HG02759 (cell line): ENCODE data around the gene GK2.

Experiments used
- ATAC-seq: cut with Tn5 transposase; IDR thresholded peaks from one replicate; pipeline ENCODE4 v1.9.1; 2021; ENCODE audit warnings: mild to moderate bottlenecking, moderate library complexity; ENCODE audit not compliant: unreplicated experiment

GK2 gene

DNA sequence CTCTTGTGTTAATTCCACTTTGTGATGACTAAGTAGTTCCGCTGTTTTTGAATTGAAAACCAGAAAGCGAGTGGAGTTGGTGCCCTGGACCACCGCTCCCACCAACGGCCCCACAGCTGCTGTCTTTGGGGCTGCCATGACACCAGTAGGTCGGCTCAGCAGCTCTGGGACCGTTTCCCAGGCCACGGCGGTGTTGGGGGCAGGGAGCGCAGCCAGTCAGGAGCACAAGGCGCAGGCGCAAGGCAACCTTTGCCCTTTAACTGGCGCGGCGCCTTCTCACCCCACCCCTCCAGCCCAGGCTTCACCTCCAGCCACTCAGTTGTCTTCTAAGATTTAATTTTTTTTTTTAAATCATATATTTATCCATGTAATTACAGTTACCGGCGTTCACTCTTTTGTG, at the start of gene GK2:
GK2 (minus strand) TSS at position 166 of the 400 bp plus-strand sequence; CDS start at position 138, 28 bp downstream.
- ATAC-seq = no peak

DNA sequence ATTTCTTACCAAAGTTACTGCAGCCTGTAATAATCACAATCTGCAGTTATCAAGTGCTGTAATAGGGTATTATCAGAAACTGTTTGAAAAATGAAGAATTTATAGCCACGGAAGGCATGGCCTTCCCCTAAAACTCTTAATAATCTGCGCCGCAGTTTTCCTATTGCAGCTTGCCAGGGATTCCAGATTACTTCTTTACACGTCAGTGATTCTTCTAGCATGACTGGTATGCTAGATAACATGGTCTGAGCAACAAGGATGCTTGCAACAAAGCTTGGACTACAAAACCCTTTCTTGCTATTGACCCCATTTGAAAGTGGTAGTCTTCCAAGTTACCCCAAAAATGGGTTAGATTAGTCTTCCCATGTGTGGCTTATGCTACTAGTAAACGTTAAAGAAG, 47.2 kb upstream of the GK2 start:
- ATAC-seq = no peak

DNA sequence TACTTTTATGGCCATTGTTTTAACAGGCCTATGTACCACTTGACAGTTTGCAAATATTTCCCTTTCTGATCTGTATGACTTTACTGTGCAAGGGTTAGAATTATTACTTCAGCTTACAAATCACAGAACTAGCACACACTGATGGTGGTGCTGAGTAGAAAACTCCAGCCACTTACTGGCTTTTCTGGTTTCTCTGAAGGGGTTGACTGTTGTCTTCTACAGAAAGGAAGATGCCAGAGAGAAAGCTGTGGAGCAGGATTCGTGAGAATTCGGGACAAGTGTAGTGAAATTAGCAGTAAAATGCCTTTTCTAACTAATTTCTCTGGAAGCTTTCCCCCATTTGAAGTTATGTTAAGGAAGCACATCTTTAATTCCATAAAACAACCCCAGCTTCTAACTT, 46.6 kb upstream of the GK2 start:
- no peak for ATAC-seq

DNA sequence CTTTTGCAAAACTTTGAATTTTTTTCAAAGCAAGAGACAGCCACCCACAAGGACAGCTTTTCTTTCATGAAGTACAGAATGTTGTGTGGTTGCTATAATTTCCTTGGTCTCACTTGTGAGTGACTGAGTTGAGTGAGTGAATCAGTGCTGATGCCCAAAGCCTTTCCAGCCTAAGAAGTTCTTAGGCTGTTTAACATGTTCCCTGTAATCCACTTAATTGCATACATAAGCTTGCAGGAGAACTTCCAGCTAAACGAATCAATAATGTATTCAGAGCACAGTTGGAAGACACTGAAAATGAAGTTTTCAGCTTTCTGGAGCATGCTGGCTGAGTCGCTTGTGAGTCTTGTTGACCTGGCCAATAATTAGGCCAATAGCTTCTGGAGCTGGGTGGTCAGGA, 42.0 kb upstream of the GK2 start:
- no peak for ATAC-seq

DNA sequence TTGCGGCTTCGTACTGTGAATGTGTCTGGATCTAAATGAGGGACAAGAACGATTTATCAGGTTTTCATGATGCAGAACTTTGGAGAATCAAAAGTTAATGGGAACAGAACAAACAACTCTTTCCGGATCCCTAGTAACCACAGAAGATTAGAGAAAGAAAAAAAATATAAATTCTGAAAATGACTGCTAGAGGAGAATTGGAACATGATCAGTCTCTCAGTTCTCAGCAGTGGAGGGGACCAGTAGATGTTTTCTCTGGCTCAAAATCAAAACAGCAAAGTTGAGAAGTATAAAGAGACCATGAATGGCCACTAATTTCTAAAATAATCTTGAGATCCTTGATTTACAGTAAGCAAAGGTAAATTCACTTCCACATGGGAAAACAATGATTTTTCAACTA, 38.1 kb upstream of the GK2 start:
- ATAC-seq = no peak

DNA sequence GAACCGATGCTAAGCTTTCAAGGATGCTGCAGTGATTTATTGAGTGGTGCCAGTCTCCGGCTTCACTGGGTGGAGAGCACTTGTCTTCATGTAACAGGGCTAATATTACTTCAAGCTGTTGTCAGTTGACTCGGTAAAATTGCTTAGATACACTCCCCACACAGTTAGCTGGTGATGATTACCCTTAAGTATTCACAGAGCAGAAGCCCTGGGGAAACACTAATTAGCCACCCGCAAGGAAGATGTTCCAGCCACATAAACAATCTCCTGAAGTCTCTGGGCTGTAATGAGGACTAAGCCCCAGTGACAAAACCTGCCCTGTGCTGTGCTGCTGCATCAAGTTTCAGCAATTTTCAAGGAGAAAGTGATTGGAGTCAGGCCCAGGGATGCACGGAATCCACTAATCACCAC, 37.3 kb upstream of the GK2 start:
- no peak for ATAC-seq

DNA sequence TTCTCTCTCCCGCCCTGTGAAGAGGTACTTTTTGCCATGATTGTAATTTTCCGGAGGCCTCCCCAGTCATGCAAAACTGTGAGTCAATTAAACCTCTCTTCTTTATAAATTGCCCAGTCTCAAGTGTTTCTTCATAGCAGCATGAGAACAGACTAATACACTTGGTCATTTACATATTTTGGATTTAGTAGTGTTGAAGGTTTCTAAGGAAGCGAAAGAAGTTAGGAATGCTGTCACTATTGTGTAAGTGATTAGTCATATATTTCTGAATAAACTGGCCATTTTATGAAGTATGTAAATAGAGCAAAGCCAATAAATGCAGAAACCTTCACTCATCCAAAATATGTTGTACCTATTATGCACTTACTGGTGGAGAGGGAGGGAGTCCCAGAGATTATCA, 34.4 kb upstream of the GK2 start:
- ATAC-seq = no peak

DNA sequence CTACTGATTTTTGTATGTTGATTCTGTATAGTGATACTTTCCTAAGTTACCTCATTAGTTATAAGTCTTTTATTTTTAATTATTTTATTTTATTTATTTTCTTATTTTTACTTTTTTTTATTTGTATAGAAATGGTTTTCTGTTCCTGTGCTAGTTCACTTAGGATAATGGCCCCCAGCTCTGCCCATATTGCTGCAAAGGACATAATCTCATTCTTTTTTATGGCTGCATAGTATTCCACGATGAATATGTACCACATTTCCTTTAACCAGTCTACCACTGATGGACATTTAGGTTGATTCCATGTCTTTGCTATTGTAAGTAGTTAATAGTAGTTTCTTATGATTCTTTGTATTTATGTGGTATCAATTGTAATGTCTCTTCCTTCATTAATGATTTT, 31.5 kb upstream of the GK2 start:
- ATAC-seq = no peak

DNA sequence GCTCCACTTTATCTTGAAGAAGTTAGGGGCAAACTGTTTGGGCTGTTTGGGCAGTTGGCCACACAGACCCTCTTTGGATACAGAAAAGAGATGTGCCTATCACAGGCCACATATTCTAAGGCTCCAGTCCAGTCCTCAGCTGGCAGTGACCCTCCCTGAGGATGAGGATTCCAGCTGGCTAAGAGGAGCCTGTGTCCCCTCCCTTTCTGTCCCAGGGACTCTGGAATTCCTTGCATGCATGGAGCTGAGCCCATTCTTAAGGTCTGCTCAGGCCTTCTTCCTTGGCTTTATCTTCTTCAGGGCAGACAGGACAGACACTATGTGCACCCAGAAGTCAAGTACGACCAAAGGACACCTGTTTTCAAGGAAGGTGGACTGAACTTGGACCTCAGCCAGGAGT, 23.8 kb upstream of the GK2 start:
- no peak for ATAC-seq

DNA sequence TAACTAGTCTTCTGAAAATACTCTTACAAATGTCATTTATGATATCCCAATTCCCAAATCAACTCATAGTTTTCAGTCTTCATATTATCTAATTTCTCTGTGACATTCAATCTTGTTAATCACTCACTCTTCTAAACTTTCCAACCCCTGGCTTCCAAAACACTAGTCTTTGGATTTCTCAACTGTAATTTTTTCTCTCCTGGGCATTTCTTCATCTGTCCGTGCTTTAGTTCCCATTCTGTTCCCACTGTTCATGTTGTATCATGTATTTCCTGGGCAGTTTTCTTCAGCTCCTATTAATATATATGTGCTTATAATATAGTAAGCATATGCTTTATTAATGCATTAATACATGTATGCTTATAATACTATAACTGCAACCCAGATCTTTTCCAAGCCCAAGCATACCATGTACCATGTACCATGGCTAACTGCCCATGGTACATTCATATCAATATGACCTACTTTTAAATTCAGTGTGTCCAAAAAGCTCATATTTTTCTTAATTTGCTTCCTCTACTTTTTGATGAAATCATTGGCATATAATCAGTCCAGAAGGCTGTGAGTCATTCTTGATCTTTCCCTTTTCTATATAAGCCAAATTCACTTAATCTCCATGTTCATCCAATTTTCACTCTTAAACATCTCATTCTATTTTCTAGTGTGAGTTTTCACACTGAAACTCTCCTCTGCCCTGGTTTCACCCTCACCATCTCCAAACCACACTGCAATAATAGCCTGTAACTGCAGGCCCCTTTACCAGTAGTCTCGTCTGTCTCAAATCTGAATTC, 21.3 kb upstream of the GK2 start:
- no peak for ATAC-seq

DNA sequence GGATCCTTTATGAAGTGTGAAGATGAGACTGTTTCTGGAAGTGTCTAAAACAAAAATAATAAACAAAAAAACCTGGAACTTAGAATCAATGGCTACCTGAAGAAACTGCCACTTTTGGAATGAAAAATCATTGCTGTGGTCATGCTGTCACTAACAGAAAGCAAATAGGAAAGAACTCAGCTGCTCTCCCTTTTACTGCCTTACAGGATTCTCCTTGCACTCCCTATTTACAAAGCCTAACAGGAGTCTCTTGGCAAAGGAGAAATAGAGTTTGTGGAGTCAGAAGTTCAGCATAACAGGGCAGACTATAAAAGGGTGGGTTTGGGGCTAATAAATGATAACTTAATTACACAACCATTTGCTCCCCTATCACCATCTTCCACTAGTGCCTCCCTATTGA, 19.0 kb upstream of the GK2 start:
- no peak for ATAC-seq

DNA sequence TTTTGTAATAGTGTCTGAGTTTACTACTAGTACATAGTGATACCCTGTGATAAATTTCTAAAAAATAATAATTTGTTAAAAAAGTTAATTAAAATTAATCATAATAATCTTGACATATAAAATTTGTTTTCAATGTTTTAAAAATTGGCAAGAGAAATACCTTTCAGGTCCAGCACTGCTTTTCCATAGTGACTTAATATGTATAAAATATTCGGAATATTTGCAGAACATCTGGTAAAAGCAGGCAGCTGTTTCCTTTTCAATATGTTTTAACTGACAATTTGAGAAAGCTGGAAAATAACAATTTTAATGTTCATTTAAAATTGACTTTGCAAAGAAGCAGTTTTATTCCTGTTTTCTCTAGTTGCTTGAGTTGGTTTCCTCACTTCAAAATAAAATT, 17.6 kb upstream of the GK2 start:
- no peak for ATAC-seq

DNA sequence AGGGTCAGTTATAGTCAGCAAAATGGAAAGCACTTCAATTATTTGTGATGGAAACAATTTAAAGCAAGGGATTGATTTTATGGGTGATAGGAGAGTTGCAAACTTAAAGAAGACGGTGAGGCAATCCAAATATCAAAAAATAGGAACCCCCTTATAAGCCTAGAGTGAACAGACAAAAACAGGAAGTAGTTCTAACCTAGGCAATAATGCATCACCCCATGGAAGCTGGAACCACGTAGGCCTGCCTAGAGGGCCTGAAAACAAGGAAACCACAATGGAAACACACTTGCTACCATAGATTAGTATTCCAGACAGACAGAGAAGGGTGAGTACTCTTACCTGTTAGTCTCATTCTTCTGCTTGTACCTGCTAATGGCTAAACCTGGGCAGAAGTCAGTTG, 13.5 kb upstream of the GK2 start:
- ATAC-seq = no peak

DNA sequence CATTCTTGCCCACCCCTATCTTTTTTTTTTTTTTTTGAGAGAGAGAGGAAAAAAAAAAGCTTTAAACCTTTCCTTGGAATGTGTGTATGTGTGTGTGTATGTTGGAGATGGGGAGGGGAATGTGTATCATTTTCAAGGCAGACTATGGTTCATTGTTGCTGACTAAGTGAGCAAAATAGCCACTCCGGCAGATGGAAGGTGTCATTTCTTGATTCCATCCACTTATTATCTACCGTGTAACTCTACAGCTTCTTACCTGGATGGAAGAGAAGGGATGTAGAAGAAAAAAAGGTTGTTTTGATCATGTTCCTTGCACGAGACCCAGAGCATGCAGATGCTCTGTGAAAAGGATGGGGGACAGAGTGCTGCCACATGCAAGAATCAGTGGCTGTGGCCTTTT, 5.9 kb upstream of the GK2 start:
- ATAC-seq = no peak

DNA sequence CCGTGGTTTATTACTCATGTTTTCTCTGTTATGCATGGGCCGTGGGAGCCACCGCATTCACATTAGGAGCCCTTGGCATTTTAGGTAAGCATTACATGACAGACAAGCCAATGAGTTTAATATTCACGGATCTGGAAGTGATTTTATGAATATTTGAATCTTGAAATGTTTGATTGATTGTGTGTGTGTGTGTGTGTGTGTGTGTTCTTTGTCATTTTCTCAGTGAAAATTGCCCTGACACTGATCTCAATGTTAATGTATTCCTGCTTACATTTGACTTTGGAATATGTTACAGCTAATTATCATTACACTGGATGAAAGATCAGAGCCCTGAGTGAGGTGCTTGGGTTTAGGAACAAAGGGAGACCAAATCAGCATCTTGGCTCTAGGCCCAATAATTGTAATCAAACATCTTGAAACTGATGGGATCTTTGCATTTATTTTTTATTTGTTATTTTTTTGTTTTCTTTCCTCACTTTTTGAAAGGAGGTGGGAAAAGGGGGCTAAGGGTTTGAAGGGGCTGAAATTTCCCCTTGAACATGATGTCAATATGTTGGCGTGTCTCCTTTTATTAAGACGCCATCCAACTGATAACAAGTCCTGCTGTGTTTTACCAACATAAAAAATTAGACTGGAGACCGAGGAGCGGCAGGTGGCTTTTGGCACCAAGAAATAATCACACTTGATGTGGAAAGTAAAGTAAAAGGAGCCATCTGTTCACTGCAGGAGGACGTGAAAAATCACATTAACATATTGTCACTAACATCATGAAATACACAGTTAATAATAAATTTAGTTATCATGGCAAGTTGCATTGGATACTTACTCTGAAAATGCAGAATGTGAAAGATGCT, 5.2 kb upstream of the GK2 start:
- ATAC-seq = no peak

DNA sequence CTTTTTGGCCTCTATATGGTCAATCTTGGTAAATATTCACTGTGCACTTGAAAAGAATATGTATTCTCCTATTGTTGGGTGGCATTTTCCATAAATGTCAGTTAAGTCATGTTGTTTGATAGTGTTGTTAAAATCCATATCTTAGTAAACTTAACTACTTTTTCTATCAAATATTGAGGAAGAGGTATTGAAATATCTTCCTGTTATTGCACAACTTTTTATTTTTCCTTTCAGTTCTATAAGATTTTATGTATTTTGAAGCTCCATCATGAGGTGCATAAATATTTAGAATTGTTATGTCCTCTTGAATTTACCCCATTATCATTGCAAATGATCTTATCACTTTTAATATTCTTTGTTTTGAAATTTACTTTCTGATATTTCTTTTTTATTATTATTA, 3.4 kb downstream of the GK2 start:
- no peak for ATAC-seq

DNA sequence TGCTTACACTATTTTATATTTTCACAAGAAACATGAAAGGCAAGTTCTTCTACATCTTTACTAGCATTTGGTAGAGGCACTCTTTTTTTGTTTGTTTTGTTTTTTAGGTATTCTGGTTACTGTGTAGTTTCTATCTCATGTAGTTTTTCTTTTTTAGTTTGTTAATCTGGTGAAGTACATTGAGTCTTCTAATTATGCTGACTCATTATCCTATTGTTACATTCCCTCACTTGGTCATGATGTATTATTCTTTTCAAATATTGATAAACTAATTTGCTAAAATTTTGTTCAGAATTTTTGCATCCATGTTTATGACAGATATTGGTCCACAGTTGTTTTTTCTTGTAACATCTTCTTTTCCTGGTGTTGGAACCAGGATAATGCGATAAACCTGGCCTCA, 4.7 kb downstream of the GK2 start:
- ATAC-seq = no peak

DNA sequence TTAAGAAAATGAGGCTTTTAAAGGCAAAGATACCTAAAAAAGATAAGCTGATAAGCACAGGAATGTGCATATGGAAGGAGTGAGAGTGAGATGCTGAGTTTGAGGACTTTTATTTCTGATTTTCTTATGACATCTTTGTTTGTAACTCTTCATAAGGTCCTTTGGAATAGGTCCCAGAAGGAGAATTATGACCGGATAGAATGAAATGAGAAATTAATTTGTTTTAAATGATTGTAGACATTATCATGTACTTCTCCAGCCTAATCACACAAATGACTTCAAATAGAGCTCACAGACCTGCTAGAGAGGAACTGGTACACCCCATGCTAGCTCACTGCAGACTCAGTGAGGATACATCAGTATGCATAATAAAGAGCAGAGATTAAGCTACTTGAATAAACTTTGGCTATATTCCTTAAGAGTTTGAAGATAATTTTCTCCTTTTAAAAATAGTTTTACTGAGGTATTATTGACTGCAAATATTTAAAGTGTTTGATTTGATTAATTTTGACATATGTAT, 5.6 kb downstream of the GK2 start:
- no peak for ATAC-seq

DNA sequence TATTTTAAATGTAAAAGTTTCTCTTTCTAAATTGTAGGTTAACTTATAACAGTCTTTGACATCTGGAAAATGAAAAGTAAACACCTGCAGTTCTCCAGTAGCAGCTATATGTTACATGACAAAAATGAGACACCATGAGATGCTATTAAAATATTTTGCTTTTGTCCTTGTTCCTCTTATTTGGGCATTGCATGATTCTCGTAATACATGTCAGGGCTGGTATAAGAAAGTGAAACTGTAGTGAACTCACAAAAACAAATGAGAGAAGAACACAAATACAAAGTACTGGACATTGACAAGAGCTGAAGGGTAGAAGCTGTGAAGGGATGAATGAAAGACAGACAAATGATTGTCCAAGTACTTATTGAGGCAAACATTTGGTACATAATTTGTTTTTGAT, 9.0 kb downstream of the GK2 start:
- no peak for ATAC-seq

DNA sequence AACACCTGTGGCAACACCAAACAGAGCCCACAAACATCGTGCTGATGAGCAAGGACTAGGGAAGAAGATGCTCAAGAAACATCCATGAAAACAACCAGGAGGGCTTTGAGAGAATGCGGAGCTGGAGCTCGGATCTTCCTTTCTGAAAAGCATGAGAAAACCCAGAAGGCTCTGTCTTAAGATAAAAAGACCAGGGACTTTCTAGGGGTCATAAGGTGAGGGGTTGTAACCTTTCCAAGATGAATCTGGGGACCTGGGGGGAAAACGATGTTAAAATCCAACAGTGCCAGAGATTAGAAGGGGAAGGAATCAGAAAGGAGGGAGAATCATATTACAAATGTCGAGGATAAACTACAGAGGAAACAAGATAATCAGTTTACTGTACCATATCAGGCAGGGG, 10.1 kb downstream of the GK2 start:
- ATAC-seq = no peak

DNA sequence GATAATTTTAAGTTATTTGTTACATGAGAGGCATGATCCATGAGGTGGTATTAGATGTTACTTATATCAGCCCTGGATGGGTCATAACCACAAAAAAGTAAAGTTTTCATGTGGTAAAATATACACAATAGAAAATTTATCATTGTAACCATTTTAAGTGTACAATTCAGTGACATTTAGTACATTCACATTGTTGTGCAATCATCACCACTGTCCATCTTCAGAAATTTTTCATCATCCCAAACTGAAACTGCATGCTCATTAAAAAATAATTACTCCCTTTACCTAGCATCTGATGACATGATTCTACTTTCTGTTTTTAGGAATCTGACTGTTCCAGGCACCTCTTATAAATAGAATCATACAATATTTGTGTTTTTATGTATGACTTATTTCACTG, 11.2 kb downstream of the GK2 start:
- ATAC-seq = no peak

DNA sequence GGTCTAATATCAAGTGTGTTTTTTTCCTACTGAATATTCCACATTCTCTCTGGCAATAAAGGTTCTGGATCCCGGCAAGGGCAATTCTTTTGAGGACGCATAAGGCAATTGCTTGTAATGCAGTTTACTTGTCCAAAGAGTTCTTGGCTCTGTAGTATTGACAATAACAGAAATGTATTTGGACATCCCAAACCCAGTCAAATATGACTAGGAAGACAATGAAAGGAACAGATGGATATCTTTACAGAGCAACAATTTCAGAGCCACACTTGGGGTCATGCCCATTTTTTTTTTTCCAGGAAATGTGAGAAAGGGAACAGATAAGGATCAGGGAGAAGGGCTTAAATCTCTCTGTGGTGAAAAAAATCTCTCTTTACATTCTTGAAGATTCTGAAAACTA, 12.2 kb downstream of the GK2 start:
- no peak for ATAC-seq
